MM.1S (cell line): ENCODE results near the gene NUDT2.

Source experiments
- DNase-seq: peaks from one replicate; pipeline ENCODE4 v3.0.0-alpha.2; 2015
- H2AFZ ChIP-seq: fragments of 300-600 bp; sonication (generic); 2 replicates; pipeline ENCODE4 v1.6.0; 2016; ENCODE audit warnings: antibody characterized with exemption, low read length
- H3F3A ChIP-seq: fragments of 300-600 bp; sonication (generic); 2 replicates; pipeline ENCODE4 v1.6.1; 2016; ENCODE audit warnings: mild to moderate bottlenecking, antibody characterized with exemption, low read length, moderate library complexity, mixed read lengths; ENCODE audit not compliant: insufficient read depth
- H3K27ac ChIP-seq: fragments of 300-600 bp; sonication (generic); 2 replicates; pipeline ENCODE4 v1.5.1; 2016; ENCODE audit warnings: mild to moderate bottlenecking, low read length
- H3K27me3 ChIP-seq: fragments of 300-600 bp; sonication (generic); replicated peaks from 2 replicates; pipeline ENCODE4 v1.6.0; 2016; ENCODE audit warnings: low read length; ENCODE audit not compliant: insufficient read depth
- H3K36me3 ChIP-seq: fragments of 300-600 bp; sonication (generic); replicated peaks from 2 replicates; pipeline ENCODE4 v1.6.1; 2016; ENCODE audit warnings: mild to moderate bottlenecking, low read length, mixed read lengths; ENCODE audit not compliant: insufficient read depth
- H3K4me1 ChIP-seq: fragments of 300-600 bp; sonication (generic); 2 replicates; pipeline ENCODE4 v1.6.1; 2016; ENCODE audit warnings: low read length, mixed read lengths
- H3K4me2 ChIP-seq: fragments of 300-600 bp; sonication (generic); 2 replicates; pipeline ENCODE4 v1.6.0; 2016; ENCODE audit warnings: low read depth, low read length
- H3K4me3 ChIP-seq: fragments of 300-600 bp; sonication (generic); 2 replicates; pipeline ENCODE4 v1.5.1; 2016; ENCODE audit warnings: low read length, mixed read lengths
- H3K79me2 ChIP-seq: fragments of 300-600 bp; sonication (generic); 2 replicates; pipeline ENCODE4 v1.6.1; 2016; ENCODE audit warnings: mixed run types, low read length, mixed read lengths
- H3K9ac ChIP-seq: fragments of 300-600 bp; sonication (generic); 2 replicates; pipeline ENCODE4 v1.6.1; 2016; ENCODE audit warnings: low read length, mixed read lengths
- H3K9me2 ChIP-seq: fragments of 300-600 bp; sonication (generic); replicated peaks from 2 replicates; pipeline ENCODE4 v1.6.1; 2016; ENCODE audit warnings: mild to moderate bottlenecking, low read length, mixed read lengths; ENCODE audit not compliant: insufficient read depth
- H3K9me3 ChIP-seq: fragments of 300-600 bp; sonication (generic); replicated peaks from 2 replicates; pipeline ENCODE4 v1.6.1; 2016; ENCODE audit warnings: mild to moderate bottlenecking, low read length, mixed read lengths; ENCODE audit not compliant: insufficient read depth
- H4K20me1 ChIP-seq: fragments of 300-600 bp; sonication (generic); 2 replicates; pipeline ENCODE4 v1.6.1; 2016; ENCODE audit warnings: mild to moderate bottlenecking, low read length, moderate library complexity, mixed read lengths; ENCODE audit not compliant: insufficient read depth
- EZH2 ChIP-seq: fragments of 300-600 bp; sonication (generic); optimal IDR thresholded peaks from 2 replicates; pipeline ENCODE3; 2017; ENCODE audit warnings: low read depth, mild to moderate bottlenecking, antibody characterized with exemption, low read length, mixed read lengths
- EZH2phosphoT487 ChIP-seq: fragments of 300-600 bp; sonication (generic); IDR thresholded peaks from 2 replicates; pipeline ENCODE4 v1.6.1; 2018; ENCODE audit warnings: antibody characterized with exemption, low read length
- TF ChIP-seq, protein P1 (sequence below): fragments of 300-600 bp; sonication (generic); IDR thresholded peaks from 2 replicates; pipeline ENCODE4 v1.5.1; 2016; ENCODE audit warnings: antibody characterized with exemption, low read length, mixed read lengths

The NUDT2 gene

GRCh38 chr9:34374905-34375552 is 45.7 kb downstream of the NUDT2 start:
- H3K9me3 ChIP-seq = no peaks in the 10 kb centered on the region
- no peak overlapping the region for H3K27ac ChIP-seq
- H3K36me3 ChIP-seq = no peaks in the 10 kb centered on the region
- H3F3A ChIP-seq = no peaks in the 10 kb centered on the region; the same call in 1 of the 2 replicates
- peaks cover 4% of the 10 kb centered on the region for H3K4me1 ChIP-seq
- H3K9me2 ChIP-seq = no peaks in the 10 kb centered on the region
- 0 out of 2 replicates have a peak overlapping the region, but pooled peaks have one; percentile 93 for H3K4me2 ChIP-seq
- H2AFZ ChIP-seq = no peak overlapping the region
- TF ChIP-seq EZH2 (no peak), EZH2phosphoT487 (no peak)
- TF ChIP-seq, protein P1, sequence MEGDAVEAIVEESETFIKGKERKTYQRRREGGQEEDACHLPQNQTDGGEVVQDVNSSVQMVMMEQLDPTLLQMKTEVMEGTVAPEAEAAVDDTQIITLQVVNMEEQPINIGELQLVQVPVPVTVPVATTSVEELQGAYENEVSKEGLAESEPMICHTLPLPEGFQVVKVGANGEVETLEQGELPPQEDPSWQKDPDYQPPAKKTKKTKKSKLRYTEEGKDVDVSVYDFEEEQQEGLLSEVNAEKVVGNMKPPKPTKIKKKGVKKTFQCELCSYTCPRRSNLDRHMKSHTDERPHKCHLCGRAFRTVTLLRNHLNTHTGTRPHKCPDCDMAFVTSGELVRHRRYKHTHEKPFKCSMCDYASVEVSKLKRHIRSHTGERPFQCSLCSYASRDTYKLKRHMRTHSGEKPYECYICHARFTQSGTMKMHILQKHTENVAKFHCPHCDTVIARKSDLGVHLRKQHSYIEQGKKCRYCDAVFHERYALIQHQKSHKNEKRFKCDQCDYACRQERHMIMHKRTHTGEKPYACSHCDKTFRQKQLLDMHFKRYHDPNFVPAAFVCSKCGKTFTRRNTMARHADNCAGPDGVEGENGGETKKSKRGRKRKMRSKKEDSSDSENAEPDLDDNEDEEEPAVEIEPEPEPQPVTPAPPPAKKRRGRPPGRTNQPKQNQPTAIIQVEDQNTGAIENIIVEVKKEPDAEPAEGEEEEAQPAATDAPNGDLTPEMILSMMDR = no peak; the same call in 1 of the 2 replicates
- no peak overlapping the region for H3K4me3 ChIP-seq
- DNase-seq = no peak
- H3K27me3 ChIP-seq = no peaks in the 10 kb centered on the region
- H3K79me2 ChIP-seq = no peaks in the 10 kb centered on the region
- no peak overlapping the region for H3K9ac ChIP-seq
- no peaks in the 10 kb centered on the region for H4K20me1 ChIP-seq

- DNase-seq = peak; percentile 80
- TF ChIP-seq EZH2phosphoT487 = no peak
- TF ChIP-seq, protein P1 = peak; percentile 60
- no peak for TF ChIP-seq EZH2
- no peaks in the 10 kb centered on the region for H3K36me3 ChIP-seq
- no peaks in the 10 kb centered on the region for H3K9me3 ChIP-seq
- H3K4me2 ChIP-seq = peak overlapping the region; percentile 93
- peak overlapping the region; percentile 8; the same call in 1 of the 2 replicates for H3K27ac ChIP-seq
- H3F3A ChIP-seq = no peaks in the 10 kb centered on the region; the same call in 1 of the 2 replicates
- H2AFZ ChIP-seq = peak overlapping the region; percentile 84
- H3K79me2 ChIP-seq = no peaks in the 10 kb centered on the region
- H3K4me3 ChIP-seq = peak overlapping the region; percentile 83
- H4K20me1 ChIP-seq = no peaks in the 10 kb centered on the region
- peak overlapping the region; percentile 58 for H3K9ac ChIP-seq
- H3K9me2 ChIP-seq = no peaks in the 10 kb centered on the region
- H3K4me1 ChIP-seq = peaks cover 12% of the 10 kb centered on the region
- H3K27me3 ChIP-seq = no peaks in the 10 kb centered on the region
Observed at GRCh38 chr9:34375901-34376595, 46.7 kb downstream of the NUDT2 start.

GRCh38 chr9:34376596-34377403 is 47.4 kb downstream of the NUDT2 start, which contains the start of gene MYORG:
TSS of gene MYORG (minus strand) at chr9:34376898. CDS start at chr9:34372943, 3,955 bp downstream.
- H4K20me1 ChIP-seq = no peaks in the 10 kb centered on the region
- no peaks in the 10 kb centered on the region for H3K9me2 ChIP-seq
- no peaks in the 10 kb centered on the region; the same call in 1 of the 2 replicates for H3F3A ChIP-seq
- no peaks in the 10 kb centered on the region for H3K79me2 ChIP-seq
- peak within 1 kb of the TSS; percentile 58 for H3K9ac ChIP-seq
- peak within 1 kb of the TSS; percentile 8; the same call in 1 of the 2 replicates for H3K27ac ChIP-seq
- peaks cover 14% of the 10 kb centered on the region for H3K4me1 ChIP-seq
- H3K36me3 ChIP-seq = no peaks in the 10 kb centered on the region
- peak within 1 kb of the TSS; percentile 93 for H3K4me2 ChIP-seq
- H3K4me3 ChIP-seq = peak within 1 kb of the TSS; percentile 83
- DNase-seq = peak; percentile 98
- H3K9me3 ChIP-seq = no peaks in the 10 kb centered on the region
- TF ChIP-seq EZH2 = no peak
- TF ChIP-seq, protein P1 = no peak
- no peak for TF ChIP-seq EZH2phosphoT487
- peak within 1 kb of the TSS; percentile 89 for H2AFZ ChIP-seq
- no peaks in the 10 kb centered on the region for H3K27me3 ChIP-seq
